Testis (tissue), 3 donors: ENCODE results near the gene DACH2. TPM values are rescaled to one million over a fixed set of nuclear protein-coding genes. Genes with fewer than 3 reads are reported as not detected.

Experiments used
- DNase-seq: peaks from one replicate; pipeline ENCODE4 v3.0.0-alpha.2; 2019
- H3K27ac ChIP-seq, 2 donors: fragments of 200-600 bp; sonication (generic); one replicate each; pipeline ENCODE4 v1.5.1; 2019
- H3K27me3 ChIP-seq: fragments of 200-600 bp; sonication (generic); one replicate; pipeline ENCODE4 v1.5.1; 2019
- H3K36me3 ChIP-seq: fragments of 200-600 bp; sonication (generic); one replicate; pipeline ENCODE4 v1.5.1; 2017; ENCODE audit warnings: low read depth; ENCODE audit errors: missing control alignments
- H3K4me1 ChIP-seq: fragments of 200-600 bp; sonication (generic); one replicate; pipeline ENCODE4 v1.5.1; 2019
- H3K4me3 ChIP-seq, 2 donors: fragments of 200-600 bp; sonication (generic); one replicate each; pipeline ENCODE4 v1.5.1; 2017 to 2019
- H3K9me3 ChIP-seq: fragments of 200-600 bp; sonication (generic); one replicate; pipeline ENCODE4 v1.5.1; 2017
- POLR2A ChIP-seq: fragments of 450-650 bp; IDR thresholded peaks from one replicate; pipeline ENCODE4 v1.6.1; 2017; ENCODE audit warnings: antibody characterized with exemption, mild to moderate bottlenecking, moderate library complexity
- WGBS, 2 donors: methylation state at CpG; one replicate each; pipeline ENCODE4 v1.1.5; 2018; 5-methylcytosine and 5-hydroxymethylcytosine counted together
- intact Hi-C: fragments of 100-400 bp; cut with DNase I; formaldehyde crosslinking; loops from one replicate; pipeline ENCODE4 v1.15.1; 2023; ENCODE audit warnings: low total_unique reads
- polyA plus RNA-seq: library from polyadenylated mRNA; stranded (reverse); fragments of 350-450 nt; fragmentation: Illumina TruSeq; extraction: RNeasy Lipid Tissue Mini Kit (QIAGEN cat#74804); gene quantifications from one replicate; pipeline ENCODE4 v1.2.3, GENCODE V29; 2014; ENCODE audit warnings: low read depth, low replicate concordance; ENCODE audit not compliant: insufficient read depth
- total RNA-seq, 2 donors: library from RNA; depleted of rRNA; stranded (reverse); fragments of >200 nt; gene quantifications; one replicate each; pipeline ENCODE4 v1.2.3, GENCODE V29; 2016
- TF ChIP-seq, protein P1 (sequence below), 3 experiments: fragments of 450-650 bp in 2 of 3; fragments of 200-600 bp in 1 of 3; sonication (generic) in 1 of 3; IDR thresholded peaks; one replicate each; pipeline ENCODE4 v1.5.1; 2016 to 2019; ENCODE audit warnings: antibody characterized with exemption in 3 of 3, mild to moderate bottlenecking in 2 of 3, moderate library complexity in 1 of 3

Gene DACH2
- total and polyA plus RNA-seq, 3 donors from 2014 or later = 0.22 to 0.62 (median 0.55) TPM

GRCh38 chrX:86215260-86215659, 67.0 kb downstream of the DACH2 start:
- Histone ChIP-seq H3K4me3 (no peak overlapping the region), H3K4me1 (no peaks in the 10 kb centered on the region), H3K27me3 (no peaks in the 10 kb centered on the region), H3K9me3 (no peaks in the 10 kb centered on the region), H3K27ac (no peak overlapping the region), H3K36me3 (no peaks in the 10 kb centered on the region)
- WGBS, 2 donors = 98% methylated on average over 3 of the region's 3 CpGs
- DNase-seq = no peak
- intact Hi-C loops = no loop called here
- TF ChIP-seq, protein P1, sequence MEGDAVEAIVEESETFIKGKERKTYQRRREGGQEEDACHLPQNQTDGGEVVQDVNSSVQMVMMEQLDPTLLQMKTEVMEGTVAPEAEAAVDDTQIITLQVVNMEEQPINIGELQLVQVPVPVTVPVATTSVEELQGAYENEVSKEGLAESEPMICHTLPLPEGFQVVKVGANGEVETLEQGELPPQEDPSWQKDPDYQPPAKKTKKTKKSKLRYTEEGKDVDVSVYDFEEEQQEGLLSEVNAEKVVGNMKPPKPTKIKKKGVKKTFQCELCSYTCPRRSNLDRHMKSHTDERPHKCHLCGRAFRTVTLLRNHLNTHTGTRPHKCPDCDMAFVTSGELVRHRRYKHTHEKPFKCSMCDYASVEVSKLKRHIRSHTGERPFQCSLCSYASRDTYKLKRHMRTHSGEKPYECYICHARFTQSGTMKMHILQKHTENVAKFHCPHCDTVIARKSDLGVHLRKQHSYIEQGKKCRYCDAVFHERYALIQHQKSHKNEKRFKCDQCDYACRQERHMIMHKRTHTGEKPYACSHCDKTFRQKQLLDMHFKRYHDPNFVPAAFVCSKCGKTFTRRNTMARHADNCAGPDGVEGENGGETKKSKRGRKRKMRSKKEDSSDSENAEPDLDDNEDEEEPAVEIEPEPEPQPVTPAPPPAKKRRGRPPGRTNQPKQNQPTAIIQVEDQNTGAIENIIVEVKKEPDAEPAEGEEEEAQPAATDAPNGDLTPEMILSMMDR (IDR thresholded peaks at IDR 0.05) = no peak
- TF ChIP-seq POLR2A = no peak

DNA sequence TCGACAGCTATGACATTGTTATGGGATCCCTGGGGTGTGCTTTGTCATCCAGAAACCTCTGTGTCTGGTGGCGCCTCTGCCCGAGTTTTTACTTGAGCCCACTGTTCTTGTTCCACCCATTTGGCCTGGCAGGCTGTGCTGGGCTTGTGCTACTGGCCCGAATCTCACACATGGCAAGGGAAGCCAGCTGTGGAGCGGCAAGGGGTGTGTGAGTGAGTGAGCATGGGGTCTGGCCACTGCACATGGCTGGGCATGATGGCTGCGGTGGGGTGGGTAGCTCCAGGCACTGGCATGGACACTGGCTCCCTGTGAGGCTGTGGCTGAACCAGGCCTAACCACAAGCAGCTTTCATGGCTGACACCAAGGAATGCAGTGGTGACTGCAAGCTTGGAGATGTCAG, 89.2 kb downstream of the DACH2 start:
- Histone ChIP-seq H3K4me1 (no peaks in the 10 kb centered on the region), H3K27me3 (no peaks in the 10 kb centered on the region), H3K36me3 (no peaks in the 10 kb centered on the region), H3K27ac (no peak overlapping the region), H3K9me3 (no peaks in the 10 kb centered on the region), H3K4me3 (no peak overlapping the region)
- 76 to 79% methylated on average over 5 to 6 of the region's 6 CpGs for WGBS, 2 donors
- intact Hi-C loops = no loop called here
- TF ChIP-seq POLR2A = no peak
- TF ChIP-seq, protein P1 (IDR thresholded peaks at IDR 0.05) = no peak
- DNase-seq = no peak

- intact Hi-C loops = no loop called here
- H3K36me3 ChIP-seq = no peaks in the 10 kb centered on the region
- no peak overlapping the region for H3K27ac ChIP-seq
- no peaks in the 10 kb centered on the region for H3K4me1 ChIP-seq
- no peaks in the 10 kb centered on the region for H3K27me3 ChIP-seq
- no peak for TF ChIP-seq POLR2A
- TF ChIP-seq, protein P1 (IDR thresholded peaks at IDR 0.05) = no peak
- no peaks in the 10 kb centered on the region for H3K9me3 ChIP-seq
- H3K4me3 ChIP-seq = no peak overlapping the region
- WGBS, 2 donors = 100% methylated on average over 1 of the region's 1 CpG
- DNase-seq = no peak
Observed at GRCh38 chrX:86241547-86241946, 93.3 kb downstream of the DACH2 start.

DNA sequence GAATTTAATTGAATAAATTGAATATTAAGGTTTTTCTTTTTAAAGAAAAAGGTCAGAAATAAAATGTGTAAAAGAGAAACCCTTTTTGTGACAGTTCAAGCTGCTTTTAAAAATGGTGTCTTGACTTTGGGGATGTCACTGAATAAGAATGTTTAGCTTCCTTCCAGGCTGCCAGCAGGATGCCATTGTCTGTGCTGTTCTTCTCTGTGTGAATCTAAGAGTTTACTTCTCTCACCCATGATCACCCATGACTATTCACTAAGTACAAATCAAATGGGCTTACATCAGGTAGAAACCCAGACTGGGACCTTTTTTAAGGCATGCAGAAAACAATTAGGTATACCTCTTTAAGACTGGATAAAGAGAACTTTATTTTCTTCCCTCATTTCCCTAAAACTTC, 115.3 kb downstream of the DACH2 start:
- Histone ChIP-seq H3K27ac (no peak overlapping the region), H3K4me1 (no peaks in the 10 kb centered on the region), H3K4me3 (no peak overlapping the region), H3K27me3 (no peaks in the 10 kb centered on the region), H3K36me3 (no peaks in the 10 kb centered on the region), H3K9me3 (no peaks in the 10 kb centered on the region)
- TF ChIP-seq, protein P1 (IDR thresholded peaks at IDR 0.05) = no peak
- no peak for TF ChIP-seq POLR2A
- intact Hi-C loops = no loop called here
- no peak for DNase-seq

- no peak overlapping the region for H3K27ac ChIP-seq
- no peaks in the 10 kb centered on the region for H3K4me1 ChIP-seq
- intact Hi-C loops = no loop called here
- H3K9me3 ChIP-seq = no peaks in the 10 kb centered on the region
- H3K4me3 ChIP-seq = no peak overlapping the region
- H3K36me3 ChIP-seq = no peaks in the 10 kb centered on the region
- DNase-seq = no peak
- 82 to 91% methylated on average over 4 to 10 of the region's 10 CpGs for WGBS, 2 donors
- H3K27me3 ChIP-seq = no peaks in the 10 kb centered on the region
- TF ChIP-seq, protein P1 (IDR thresholded peaks at IDR 0.05) = no peak
- no peak for TF ChIP-seq POLR2A
Observed at GRCh38 chrX:86295293-86295692, 147.0 kb downstream of the DACH2 start.
